Osteocyte (in vitro differentiated cells): ENCODE results near the gene RFWD3. TPM values are rescaled to one million over a fixed set of nuclear protein-coding genes. Genes with fewer than 3 reads are reported as not detected.

ENCODE experiments used
- DNase-seq: peaks from one replicate; pipeline ENCODE4 v3.0.0; 2021; ENCODE audit warnings: mixed read lengths; ENCODE audit not compliant: unreplicated experiment; ENCODE audit errors: extremely low spot score
- H3K27ac Mint-ChIP-seq: one replicate; pipeline ENCODE4 v1.8.0; 2021; ENCODE audit warnings: mild to moderate bottlenecking, mixed read lengths; ENCODE audit not compliant: unreplicated experiment
- H3K27me3 Mint-ChIP-seq: one replicate; pipeline ENCODE4 v1.8.0; 2021; ENCODE audit warnings: mixed read lengths; ENCODE audit not compliant: unreplicated experiment
- H3K36me3 Mint-ChIP-seq: one replicate; pipeline ENCODE4 v1.8.0; 2021; ENCODE audit warnings: mixed read lengths; ENCODE audit not compliant: unreplicated experiment
- H3K4me1 Mint-ChIP-seq: one replicate; pipeline ENCODE4 v1.8.0; 2021; ENCODE audit warnings: mixed read lengths; ENCODE audit not compliant: unreplicated experiment
- H3K4me3 Mint-ChIP-seq: one replicate; pipeline ENCODE4 v1.8.0; 2021; ENCODE audit warnings: mild to moderate bottlenecking, moderate library complexity, mixed read lengths; ENCODE audit not compliant: unreplicated experiment
- H3K9me3 Mint-ChIP-seq: one replicate; pipeline ENCODE4 v1.8.0; 2021; ENCODE audit warnings: mixed read lengths; ENCODE audit not compliant: unreplicated experiment
- CTCF ChIP-seq: fragments of 200-600 bp; sonication (generic); IDR thresholded peaks from 2 replicates; pipeline ENCODE4 v1.5.0; 2021; ENCODE audit warnings: antibody characterized with exemption, mild to moderate bottlenecking, moderate library complexity
- total RNA-seq: library from RNA; stranded (reverse); gene quantifications from 2 replicates; pipeline ENCODE4 v1.2.1, GENCODE V29; 2021

Gene RFWD3
- total RNA-seq, 1 donor from 2014 or later: 30.7 TPM

- Mint-ChIP-seq H3K9me3 (no peaks in the 10 kb centered on the region), H3K4me1 (peaks cover 26% of the 10 kb centered on the region), H3K4me3 (no peak overlapping the region), H3K27ac (peak overlapping the region; percentile 93), H3K36me3 (peaks cover 20% of the 10 kb centered on the region), H3K27me3 (no peaks in the 10 kb centered on the region)
- no peak for DNase-seq
- TF ChIP-seq CTCF: no peak
These were observed 39.0 kb downstream of the RFWD3 start for GRCh38 chr16:74627506-74628220.

GRCh38 chr16:74626741-74627416 is 39.8 kb downstream of the RFWD3 start:
- peak overlapping the region; percentile 93 for H3K27ac Mint-ChIP-seq
- peaks cover 26% of the 10 kb centered on the region for H3K4me1 Mint-ChIP-seq
- DNase-seq: no peak
- no peaks in the 10 kb centered on the region for H3K9me3 Mint-ChIP-seq
- no peak for TF ChIP-seq CTCF
- H3K36me3 Mint-ChIP-seq: peaks cover 26% of the 10 kb centered on the region
- H3K27me3 Mint-ChIP-seq: no peaks in the 10 kb centered on the region
- no peak overlapping the region for H3K4me3 Mint-ChIP-seq

GRCh38 chr16:74625500-74626350 is 41.0 kb downstream of the RFWD3 start:
- no peak overlapping the region for H3K27ac Mint-ChIP-seq
- no peaks in the 10 kb centered on the region for H3K27me3 Mint-ChIP-seq
- no peaks in the 10 kb centered on the region for H3K9me3 Mint-ChIP-seq
- TF ChIP-seq CTCF: no peak
- no peak for DNase-seq
- H3K4me3 Mint-ChIP-seq: no peak overlapping the region
- H3K36me3 Mint-ChIP-seq: peaks cover 30% of the 10 kb centered on the region
- H3K4me1 Mint-ChIP-seq: peaks cover 26% of the 10 kb centered on the region

GRCh38 chr16:74623839-74624235 is 42.8 kb downstream of the RFWD3 start:
- Mint-ChIP-seq H3K27me3 (no peaks in the 10 kb centered on the region), H3K4me1 (peaks cover 26% of the 10 kb centered on the region), H3K27ac (peak overlapping the region; percentile 42), H3K36me3 (peaks cover 26% of the 10 kb centered on the region), H3K9me3 (no peaks in the 10 kb centered on the region), H3K4me3 (no peak overlapping the region)
- DNase-seq: no peak
- no peak for TF ChIP-seq CTCF
